ENCODE data around the gene ZFP57.

The ZFP57 gene

DNA sequence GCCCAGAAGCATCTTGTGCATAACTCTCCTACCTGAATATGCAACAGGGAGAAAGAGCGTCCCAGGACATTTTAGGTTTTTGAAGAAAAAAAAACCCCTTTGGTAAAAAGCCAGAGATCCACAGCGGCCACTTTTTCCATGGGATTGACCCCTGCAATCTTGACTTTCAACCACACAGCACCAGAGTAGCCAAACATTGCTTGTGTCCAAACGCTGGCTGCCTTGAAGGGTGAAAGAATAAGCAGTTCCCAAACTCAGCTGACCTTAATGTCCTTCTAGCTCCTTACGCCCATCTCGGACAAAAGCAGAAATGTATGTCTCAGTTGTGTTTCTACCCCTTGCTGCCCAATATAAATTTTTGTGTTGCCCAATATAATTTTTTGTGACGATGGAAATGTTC lies 25.3 kb downstream of the ZFP57 start:
- DNase-seq (ENCODE audit: low read depth) = no peak

- peak; percentile 63 for DNase-seq (ENCODE audit: low read depth)
Measured at GRCh38 chr6:29653452-29654038, 27.4 kb downstream of the ZFP57 start.

- no peak for DNase-seq (ENCODE audit: low read depth)
Measured at GRCh38 chr6:29652198-29652584, 28.8 kb downstream of the ZFP57 start.

DNA sequence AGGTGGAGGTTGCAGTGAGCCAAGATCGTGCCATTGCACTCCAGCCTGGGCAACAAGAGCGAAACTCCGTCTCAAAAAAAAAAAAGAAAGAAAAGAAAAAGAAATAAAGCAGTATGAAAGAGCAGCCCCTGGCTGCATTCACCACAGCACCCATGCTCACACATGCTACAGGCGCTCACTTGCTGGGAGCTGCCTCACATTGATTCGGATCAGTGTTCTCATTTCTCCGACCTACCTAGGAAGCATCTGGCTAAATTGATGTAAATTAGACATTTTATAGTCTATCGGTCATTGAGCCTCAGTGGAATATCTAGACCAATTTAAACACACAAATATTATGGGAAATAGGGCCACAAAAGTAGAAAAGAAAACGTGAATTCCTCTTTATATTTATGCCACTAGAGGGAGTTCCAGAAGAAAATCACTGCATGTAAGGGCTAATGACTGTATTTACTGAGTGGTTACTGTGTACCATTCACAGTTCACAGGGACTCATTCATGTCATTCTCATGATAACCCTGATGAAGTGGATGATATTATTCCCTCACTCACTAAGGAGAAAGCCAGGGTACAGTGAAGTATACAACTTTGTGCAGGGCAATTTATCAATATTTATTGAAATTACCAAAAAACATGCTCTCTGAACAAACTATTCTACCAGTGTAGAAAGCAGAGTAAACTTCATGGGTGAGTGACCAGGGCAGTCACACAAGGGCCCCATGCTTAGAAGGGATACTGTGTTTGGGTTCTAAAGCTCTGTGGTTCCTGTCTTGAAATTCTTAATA lies 29.3 kb downstream of the ZFP57 start:
- no peak for DNase-seq (ENCODE audit: low read depth)

- DNase-seq (ENCODE audit: low read depth) = peak; percentile 91
Measured at GRCh38 chr6:29649701-29650673, 31.0 kb downstream of the ZFP57 start.

DNA sequence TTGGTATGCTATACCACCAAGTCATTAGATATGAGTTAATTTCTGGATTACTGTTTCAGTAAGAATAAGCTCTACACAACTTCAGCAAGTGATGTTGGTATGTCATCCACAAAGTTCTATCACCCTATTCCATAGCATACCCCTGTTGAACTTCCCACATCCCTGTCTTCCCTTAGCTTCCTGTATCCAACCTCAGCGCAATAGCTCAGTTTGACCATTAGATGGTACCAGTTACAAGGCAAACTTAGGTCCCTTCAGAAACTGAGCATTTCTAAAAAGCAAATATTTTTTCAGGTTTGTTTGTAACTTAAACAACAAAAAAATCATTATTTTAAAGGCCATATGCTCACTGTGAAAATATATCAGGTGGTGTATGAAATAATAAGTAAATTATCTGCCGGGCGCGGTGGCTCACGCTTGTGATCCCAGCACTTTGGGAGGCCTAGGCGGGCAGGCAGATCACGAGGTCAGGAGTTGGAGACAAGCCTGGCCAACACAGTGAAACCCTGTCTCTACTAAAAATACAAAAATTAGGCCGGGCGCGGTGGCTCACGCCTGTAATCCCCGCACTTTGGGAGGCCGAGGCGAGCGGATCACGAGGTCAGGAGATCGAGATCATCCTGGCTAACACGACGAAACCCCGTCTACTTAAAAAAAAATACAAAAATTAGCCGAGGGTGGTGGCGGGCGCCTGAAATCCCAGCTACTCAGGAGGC lies 32.9 kb downstream of the ZFP57 start:
- no peak for DNase-seq (ENCODE audit: low read depth)

DNA sequence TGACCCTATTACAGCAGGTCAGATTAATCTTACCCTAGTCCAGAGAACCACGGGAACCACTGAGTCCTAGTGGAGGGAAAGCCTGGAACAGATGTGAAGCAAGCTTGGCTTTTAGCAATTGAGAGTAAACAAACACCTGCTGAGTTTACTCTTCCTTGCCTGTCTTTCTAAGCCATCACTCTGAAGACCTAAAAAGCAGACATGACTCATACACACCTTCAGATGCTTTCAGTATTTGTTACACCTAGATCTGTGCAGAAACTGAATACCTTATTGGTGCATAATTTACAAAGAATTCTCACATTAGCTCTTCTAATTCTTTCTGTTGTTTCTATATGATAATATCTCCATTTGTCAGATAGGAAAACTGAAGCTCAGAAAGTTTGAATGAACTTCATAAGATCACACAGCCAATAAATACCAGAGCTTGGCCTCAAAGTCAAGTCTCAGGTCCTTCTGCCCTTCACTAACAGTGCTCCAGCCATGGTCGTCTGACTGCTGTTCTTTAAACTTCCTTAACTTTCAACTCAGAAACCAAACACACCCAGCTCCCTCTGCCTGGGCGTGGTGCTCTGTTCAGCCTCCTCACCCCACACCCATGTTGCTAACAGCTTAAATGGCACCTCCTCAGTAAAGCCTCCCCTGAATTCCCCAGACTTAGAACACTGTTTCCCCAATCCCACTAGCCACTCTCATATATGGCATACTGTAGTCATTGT lies 39.4 kb downstream of the ZFP57 start:
- DNase-seq (ENCODE audit: low read depth) = no peak

- DNase-seq (ENCODE audit: low read depth) = no peak
Measured at GRCh38 chr6:29637247-29637646, 43.7 kb downstream of the ZFP57 start.

GRCh38 chr6:29633534-29633905 lies 47.4 kb downstream of the ZFP57 start:
- no peak for DNase-seq (ENCODE audit: low read depth)

GRCh38 chr6:29632789-29633533 lies 48.0 kb downstream of the ZFP57 start, which contains the start of gene GABBR1:
TSS of gene GABBR1 (minus strand) at chr6:29633183. CDS start at chr6:29632385, 798 bp downstream.
- DNase-seq (ENCODE audit: low read depth) = peak; percentile 75

DNA sequence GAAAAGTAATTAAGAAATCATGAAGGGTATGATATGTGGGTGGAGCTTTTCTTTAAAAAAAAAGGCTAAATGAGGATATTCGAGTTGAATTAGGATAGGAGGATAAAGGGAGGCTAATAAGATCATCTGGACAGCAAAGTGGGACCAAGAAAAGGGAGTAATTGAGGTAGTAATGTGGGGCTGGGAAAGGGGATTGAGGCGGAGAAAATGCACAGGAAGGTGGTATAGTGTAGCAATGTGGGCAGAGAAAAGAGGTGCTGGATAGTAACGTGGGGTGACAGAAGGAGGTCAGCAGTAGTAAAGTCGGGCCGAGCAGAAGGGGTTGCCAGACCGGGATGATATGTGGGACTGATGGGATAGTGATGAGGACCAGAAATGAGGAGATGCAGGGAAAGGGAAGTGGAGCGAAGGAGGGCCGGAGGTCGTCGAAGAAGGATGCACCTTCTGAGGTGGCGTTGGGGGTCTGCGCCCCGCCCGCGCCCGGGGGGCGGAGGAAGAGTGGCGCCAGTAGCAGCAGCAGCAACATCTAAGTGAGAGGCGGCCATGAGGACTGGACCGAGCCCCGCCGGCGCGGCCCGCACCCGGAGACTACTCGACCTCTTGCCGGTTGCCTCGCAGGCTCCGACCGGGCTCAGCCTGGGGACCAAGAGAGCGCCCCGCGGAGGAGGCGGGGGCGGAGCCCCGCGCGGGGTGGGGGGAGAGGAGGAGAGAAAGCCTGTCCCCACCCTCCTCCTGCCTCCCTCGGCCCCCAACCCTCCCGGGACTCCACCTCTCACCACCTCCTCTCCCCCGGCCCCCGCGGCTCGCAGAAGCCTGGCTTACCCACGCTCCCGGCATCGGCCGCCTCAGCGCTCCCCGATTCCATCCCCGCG lies 48.9 kb downstream of the ZFP57 start:
- DNase-seq (ENCODE audit: low read depth) = peak; percentile 53

DNA sequence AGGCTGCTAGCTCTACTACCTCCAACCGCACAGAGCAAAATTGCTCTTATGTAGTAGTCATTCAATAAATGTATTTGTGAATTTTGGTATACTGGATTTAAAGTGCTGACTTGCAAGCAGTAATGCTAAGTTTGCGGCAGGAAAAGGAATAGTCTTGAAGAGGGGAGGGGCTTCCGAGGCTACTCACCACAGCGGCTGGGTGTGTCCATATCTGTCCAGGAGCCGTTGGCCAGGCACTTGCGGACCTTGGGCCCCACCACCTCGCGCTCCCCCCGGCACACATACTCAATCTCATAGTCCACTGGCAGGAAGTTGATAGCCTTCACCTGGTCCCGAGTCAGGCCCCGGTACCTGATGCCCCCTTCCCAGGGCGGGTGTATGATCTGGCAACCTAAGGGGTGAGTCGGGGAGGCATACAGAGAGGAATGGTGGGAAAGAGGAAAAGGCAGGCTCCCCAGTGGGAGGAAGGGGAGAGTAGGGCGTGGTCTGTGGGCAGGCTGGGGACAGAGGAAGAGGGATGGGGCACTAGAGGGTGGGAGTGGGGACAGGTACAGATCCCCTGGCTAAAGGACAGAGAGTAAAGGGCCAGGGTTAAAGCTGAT lies 49.6 kb downstream of the ZFP57 start:
- DNase-seq (ENCODE audit: low read depth) = no peak

GRCh38 chr6:29630315-29630714 lies 50.6 kb downstream of the ZFP57 start:
- no peak for DNase-seq (ENCODE audit: low read depth)

GRCh38 chr6:29629571-29629970 lies 51.4 kb downstream of the ZFP57 start:
- no peak for DNase-seq (ENCODE audit: low read depth)

DNA sequence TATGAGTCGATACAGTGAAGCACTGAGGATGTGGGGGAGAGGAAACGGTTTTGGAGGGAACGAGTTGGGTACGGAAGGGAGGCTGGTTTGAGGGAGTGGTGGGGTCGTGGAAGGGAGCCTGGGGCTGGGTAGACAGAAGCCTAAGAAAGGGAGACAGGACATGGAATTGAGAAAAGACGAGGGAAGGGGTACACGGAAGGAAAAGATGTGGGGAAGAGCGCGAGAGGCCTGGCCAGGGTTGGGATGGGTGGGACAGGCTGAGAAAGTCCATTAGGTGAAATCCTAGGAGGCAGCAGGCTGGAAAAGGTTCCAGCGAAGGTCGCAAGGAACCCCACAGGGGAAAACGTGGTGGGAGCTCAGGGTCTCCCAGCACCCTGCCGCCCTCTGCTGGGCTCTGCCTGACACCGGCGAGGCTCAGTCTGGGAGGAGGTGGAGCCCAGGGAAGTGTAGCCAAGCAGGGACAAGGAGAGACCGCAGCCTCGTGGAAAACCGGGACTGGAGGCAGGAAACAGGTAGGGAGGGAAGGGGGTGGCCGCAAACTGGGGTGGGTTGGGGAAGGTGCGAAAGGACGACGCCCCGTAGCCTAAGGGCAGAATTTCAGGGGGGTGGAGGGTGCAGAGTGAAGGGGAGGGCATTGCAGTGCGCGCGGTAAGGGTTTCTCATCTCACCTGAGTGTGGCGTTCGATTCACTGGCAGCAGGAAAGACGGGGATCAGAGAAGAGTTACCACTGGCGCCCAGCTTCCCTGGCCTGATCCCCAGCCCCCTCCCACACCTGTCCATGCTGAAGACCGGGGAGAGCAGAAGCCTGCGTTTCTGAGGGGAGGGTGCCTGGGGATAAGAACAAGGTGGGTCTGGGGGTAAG lies 52.3 kb downstream of the ZFP57 start:
- peak; percentile 56 for DNase-seq (ENCODE audit: low read depth)

DNA sequence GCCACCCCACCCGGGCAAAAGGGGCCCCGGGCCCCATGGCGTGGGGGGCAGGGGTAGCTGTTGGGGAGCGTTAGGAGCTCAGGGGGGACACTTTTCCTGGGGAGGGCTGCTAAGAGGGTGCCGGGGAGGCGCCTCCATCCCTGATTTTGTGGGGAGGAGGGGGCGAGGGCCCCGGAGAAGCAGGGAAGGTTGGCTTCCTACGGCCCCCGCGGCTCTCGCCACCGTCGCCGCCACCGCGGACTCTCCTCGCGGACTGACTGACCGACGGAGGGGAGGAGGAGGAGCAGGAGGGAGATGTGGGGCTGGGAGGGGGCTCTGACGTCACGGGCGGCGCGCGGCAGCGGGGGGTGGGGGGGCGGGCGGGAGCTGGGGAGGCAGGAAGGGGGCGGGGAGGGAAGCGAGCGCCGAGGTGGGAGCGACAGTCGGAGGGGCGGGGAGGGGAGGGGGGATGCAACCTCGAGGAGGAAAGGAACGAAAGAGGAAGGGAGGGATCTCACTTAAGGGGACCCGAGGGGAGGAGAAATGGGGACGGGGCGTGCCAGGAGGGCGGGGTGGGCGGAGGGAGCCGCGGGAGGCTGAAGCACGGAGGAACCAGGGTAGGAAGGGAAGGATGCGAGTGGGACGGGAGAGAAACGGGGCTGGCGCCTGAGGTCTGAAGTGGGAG lies 53.1 kb downstream of the ZFP57 start:
- peak; percentile 80 for DNase-seq (ENCODE audit: low read depth)

DNA sequence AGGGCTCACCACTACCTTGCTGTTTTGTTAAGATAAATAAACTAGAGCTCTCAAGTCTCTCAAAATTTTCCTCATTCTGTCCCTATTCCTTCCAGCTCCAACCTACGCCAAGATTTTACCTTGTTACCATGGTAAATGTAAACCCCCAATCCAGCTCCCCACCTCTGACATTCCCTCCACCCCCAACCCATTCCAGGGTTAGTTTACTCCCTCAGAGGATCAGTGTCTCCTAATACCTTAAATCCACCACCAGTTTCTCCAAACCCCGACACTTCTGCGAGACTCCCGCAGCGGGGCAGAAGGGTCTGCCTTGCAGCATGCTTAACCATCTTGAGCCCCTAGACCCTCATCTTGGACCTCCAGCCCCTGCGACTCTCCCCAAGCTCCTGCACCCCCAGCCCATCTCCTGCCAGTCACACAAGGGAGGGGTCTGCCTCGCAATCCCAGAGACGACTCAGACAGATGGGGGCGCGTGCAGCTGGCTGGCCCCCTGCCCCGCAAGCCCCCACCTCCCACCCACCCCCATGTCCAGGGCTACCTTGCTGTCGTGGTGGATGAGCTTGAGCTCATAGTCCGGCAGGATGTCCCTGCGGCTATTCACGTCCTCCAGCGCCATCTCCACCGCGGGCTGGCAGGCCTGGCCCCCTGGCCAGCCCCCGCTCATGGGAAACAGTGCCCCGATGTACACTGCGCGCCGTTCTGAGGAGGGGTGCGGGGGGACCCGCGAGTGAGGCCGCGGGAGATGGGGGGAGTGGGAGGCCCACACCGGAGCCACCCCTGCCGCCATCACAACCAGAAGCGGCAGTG lies 53.8 kb downstream of the ZFP57 start:
- DNase-seq (ENCODE audit: low read depth) = no peak
